HepG2 (cell line): ENCODE data around the gene FMC1. TPM values are rescaled to one million over a fixed set of nuclear protein-coding genes. Genes with fewer than 3 reads are reported as not detected.

Experiments used
- CENPT ChIP-seq: sonication (generic); formaldehyde crosslinking; IDR thresholded peaks from 2 replicates; pipeline ENCODE4 v1.8.0; 2022; ENCODE audit warnings: low read depth, mild to moderate bottlenecking, moderate library complexity, missing genetic modification reagents
- ELF3 ChIP-seq: IDR thresholded peaks from 2 replicates; pipeline ENCODE4 v1.6.1; 2016; ENCODE audit warnings: missing genetic modification reagents, missing compliant biosample characterization
- EP300 ChIP-seq, 3 experiments: sonication (generic) in 1 of 3; formaldehyde crosslinking in 1 of 3; IDR thresholded peaks; 2 replicates each; pipeline versions ENCODE4 v1.5.1 to v1.6.1; 2011 to 2020; ENCODE audit warnings: low read depth in 2 of 3, low read length in 2 of 3, borderline replicate concordance in 1 of 3, improper control_type of control experiment in 1 of 3, mild to moderate bottlenecking in 1 of 3, missing genetic modification reagents in 1 of 3, moderate library complexity in 1 of 3
- HNF4G ChIP-seq, 2 experiments: sonication (generic) in 1 of 2; formaldehyde crosslinking in 1 of 2; IDR thresholded peaks; 2 replicates each; pipeline versions ENCODE4 v1.4.0 to v1.6.1; 2011 to 2020; ENCODE audit warnings: borderline replicate concordance in 2 of 2, low read depth in 2 of 2, mild to moderate bottlenecking in 2 of 2, low read length in 1 of 2, missing genetic modification reagents in 1 of 2, moderate library complexity in 1 of 2
- NBN ChIP-seq: fragments of 450-650 bp; conservative IDR thresholded peaks from 2 replicates; pipeline ENCODE4 v1.6.1; 2017
- POLR2AphosphoS5 ChIP-seq: IDR thresholded peaks from 2 replicates; pipeline ENCODE4 v1.6.1; 2012; ENCODE audit warnings: low read depth, low read length
- RBM22 ChIP-seq: fragments of 200-400 bp; formaldehyde crosslinking; optimal IDR thresholded peaks from 2 replicates; pipeline ENCODE3; 2017; ENCODE audit warnings: mild to moderate bottlenecking, low read length, moderate library complexity
- REPIN1 ChIP-seq: sonication (generic); formaldehyde crosslinking; IDR thresholded peaks from 2 replicates; pipeline ENCODE4 v1.8.0; 2022; ENCODE audit warnings: missing genetic modification reagents, low read depth, mild to moderate bottlenecking, borderline replicate concordance
- TSC22D2 ChIP-seq: sonication (generic); formaldehyde crosslinking; IDR thresholded peaks from 2 replicates; pipeline ENCODE4 v1.5.1; 2020; ENCODE audit warnings: missing genetic modification reagents, mild to moderate bottlenecking, borderline replicate concordance
- ZIK1 ChIP-seq: sonication (generic); formaldehyde crosslinking; IDR thresholded peaks from 2 replicates; pipeline ENCODE4 v1.5.0; 2020; ENCODE audit warnings: mild to moderate bottlenecking, low read depth, missing genetic modification reagents, borderline replicate concordance
- ZNF292 ChIP-seq: sonication (generic); formaldehyde crosslinking; IDR thresholded peaks from 2 replicates; pipeline ENCODE4 v1.8.1; 2022; ENCODE audit warnings: mild to moderate bottlenecking, low read depth, missing genetic modification reagents, borderline replicate concordance
- ZNF446 ChIP-seq: sonication (generic); formaldehyde crosslinking; IDR thresholded peaks from 2 replicates; pipeline ENCODE4 v1.5.0; 2020; ENCODE audit warnings: mild to moderate bottlenecking, missing genetic modification reagents
- ZNF768 ChIP-seq: sonication (generic); formaldehyde crosslinking; IDR thresholded peaks from 2 replicates; pipeline ENCODE4 v1.4.0; 2020; ENCODE audit warnings: missing genetic modification reagents
- ZNF788 ChIP-seq: sonication (generic); formaldehyde crosslinking; IDR thresholded peaks from 2 replicates; pipeline ENCODE4 v1.5.0; 2020; ENCODE audit warnings: mild to moderate bottlenecking, missing genetic modification reagents, borderline replicate concordance
- ZNF792 ChIP-seq: IDR thresholded peaks from 2 replicates; pipeline ENCODE4 v1.6.1; 2016
- polyA plus RNA-seq, 8 experiments: library from polyadenylated mRNA; depleted of rRNA in 3 of 8; stranded (reverse) in 7 of 8; unstranded in 1 of 8; fragments of >200 nt; fragmentation: Illumina TruSeq in 4 of 8; extraction: Trizol in 4 of 8; gene quantifications; 2 replicates each; pipeline versions ENCODE4 v1.2.1 to v1.2.3, GENCODE V29; 2011 to 2016; ENCODE audit warnings: low read depth in 4 of 8, missing spikeins in 1 of 8, mixed read lengths in 1 of 8; ENCODE audit not compliant: insufficient read depth in 1 of 8
- total RNA-seq, 5 experiments: library from RNA; depleted of rRNA; stranded (reverse); fragments of >200 nt; fragmentation: Illumina TruSeq; extraction: Trizol; gene quantifications; 2 replicates each; pipeline ENCODE4 v1.2.3, GENCODE V29; 2016; ENCODE audit warnings: low read depth in 1 of 5
- TF ChIP-seq, protein P1 (sequence below): sonication (generic); formaldehyde crosslinking; IDR thresholded peaks from 2 replicates; pipeline ENCODE4 v1.4.0; 2020; ENCODE audit warnings: missing genetic modification reagents
- TF ChIP-seq, protein P2 (sequence below): IDR thresholded peaks from 2 replicates; pipeline ENCODE4 v1.6.1; 2016; ENCODE audit warnings: mild to moderate bottlenecking, missing biosample characterization, missing genetic modification reagents
- TF ChIP-seq, protein P3 (sequence below): sonication (generic); formaldehyde crosslinking; IDR thresholded peaks from 2 replicates; pipeline ENCODE4 v1.4.0; 2020; ENCODE audit warnings: missing genetic modification reagents
- TF ChIP-seq, protein P4 (sequence below): sonication (generic); formaldehyde crosslinking; IDR thresholded peaks from 2 replicates; pipeline ENCODE4 v1.4.0; 2020; ENCODE audit warnings: mild to moderate bottlenecking, low read depth, missing genetic modification reagents

FMC1 gene
- total and polyA plus RNA-seq, 2 of the 13 experiments (the other 11 are each of a cell fraction or from before 2014, with no cell fraction given) = 39.2 to 50.7 TPM

DNA sequence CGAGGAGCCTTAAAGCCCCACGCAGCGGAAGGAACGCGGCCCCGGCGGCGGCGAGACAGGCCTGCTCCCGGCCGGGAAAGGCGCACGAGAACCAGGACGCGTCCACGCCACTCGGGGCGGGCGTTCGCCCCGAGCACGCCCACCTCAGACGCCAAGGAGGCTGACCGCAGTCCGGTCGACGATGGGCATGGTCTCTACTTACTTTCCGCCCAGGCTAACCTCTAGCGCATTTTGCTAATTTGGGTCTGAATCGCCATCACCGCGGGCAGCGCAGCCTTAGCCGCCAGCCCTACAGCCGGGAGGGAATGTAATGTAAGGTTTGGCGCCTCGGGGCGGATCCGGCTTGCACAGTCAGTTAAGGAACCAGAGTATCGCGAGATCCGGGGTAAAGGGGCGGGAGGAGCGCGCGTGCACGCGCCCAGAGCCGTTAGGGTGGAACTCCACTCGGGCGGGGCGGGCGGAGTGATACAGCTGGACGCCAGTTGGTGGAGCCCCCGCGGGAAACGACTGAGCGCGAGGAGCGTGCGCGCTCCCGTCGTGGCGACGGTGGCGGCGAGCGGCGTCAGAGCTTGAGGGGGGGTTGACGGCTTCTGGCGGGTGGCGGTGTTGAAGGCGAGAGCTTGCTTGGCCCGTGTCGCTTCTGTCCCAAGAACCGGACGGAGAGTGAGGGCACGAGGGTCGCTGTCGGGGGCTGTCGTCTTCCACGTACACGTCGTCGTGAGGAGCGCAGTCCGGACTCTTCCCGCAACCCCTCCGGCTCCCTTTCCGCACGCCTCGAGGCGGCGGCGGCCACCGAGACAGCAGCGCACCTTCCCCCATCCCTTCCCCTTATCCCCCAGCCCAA, 18.5 kb downstream of the FMC1 start, which contains the start of gene LUC7L2 (continued):
- TF ChIP-seq, protein P1, sequence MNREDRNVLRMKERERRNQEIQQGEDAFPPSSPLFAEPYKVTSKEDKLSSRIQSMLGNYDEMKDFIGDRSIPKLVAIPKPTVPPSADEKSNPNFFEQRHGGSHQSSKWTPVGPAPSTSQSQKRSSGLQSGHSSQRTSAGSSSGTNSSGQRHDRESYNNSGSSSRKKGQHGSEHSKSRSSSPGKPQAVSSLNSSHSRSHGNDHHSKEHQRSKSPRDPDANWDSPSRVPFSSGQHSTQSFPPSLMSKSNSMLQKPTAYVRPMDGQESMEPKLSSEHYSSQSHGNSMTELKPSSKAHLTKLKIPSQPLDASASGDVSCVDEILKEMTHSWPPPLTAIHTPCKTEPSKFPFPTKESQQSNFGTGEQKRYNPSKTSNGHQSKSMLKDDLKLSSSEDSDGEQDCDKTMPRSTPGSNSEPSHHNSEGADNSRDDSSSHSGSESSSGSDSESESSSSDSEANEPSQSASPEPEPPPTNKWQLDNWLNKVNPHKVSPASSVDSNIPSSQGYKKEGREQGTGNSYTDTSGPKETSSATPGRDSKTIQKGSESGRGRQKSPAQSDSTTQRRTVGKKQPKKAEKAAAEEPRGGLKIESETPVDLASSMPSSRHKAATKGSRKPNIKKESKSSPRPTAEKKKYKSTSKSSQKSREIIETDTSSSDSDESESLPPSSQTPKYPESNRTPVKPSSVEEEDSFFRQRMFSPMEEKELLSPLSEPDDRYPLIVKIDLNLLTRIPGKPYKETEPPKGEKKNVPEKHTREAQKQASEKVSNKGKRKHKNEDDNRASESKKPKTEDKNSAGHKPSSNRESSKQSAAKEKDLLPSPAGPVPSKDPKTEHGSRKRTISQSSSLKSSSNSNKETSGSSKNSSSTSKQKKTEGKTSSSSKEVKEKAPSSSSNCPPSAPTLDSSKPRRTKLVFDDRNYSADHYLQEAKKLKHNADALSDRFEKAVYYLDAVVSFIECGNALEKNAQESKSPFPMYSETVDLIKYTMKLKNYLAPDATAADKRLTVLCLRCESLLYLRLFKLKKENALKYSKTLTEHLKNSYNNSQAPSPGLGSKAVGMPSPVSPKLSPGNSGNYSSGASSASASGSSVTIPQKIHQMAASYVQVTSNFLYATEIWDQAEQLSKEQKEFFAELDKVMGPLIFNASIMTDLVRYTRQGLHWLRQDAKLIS (CRISPR knock-in tag) = no peak
- peak; percentile 72; the same call in 1 of the 2 replicates for TF ChIP-seq ZNF792 (CRISPR knock-in tag)
- TF ChIP-seq, protein P2, sequence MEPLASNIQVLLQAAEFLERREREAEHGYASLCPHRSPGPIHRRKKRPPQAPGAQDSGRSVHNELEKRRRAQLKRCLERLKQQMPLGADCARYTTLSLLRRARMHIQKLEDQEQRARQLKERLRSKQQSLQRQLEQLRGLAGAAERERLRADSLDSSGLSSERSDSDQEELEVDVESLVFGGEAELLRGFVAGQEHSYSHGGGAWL (CRISPR knock-in tag) = peak; percentile 71; the same call in 1 of the 2 replicates
- 0 out of 2 replicates have a peak, but pooled peaks have one; percentile 55 for TF ChIP-seq CENPT
- TF ChIP-seq, protein P3, sequence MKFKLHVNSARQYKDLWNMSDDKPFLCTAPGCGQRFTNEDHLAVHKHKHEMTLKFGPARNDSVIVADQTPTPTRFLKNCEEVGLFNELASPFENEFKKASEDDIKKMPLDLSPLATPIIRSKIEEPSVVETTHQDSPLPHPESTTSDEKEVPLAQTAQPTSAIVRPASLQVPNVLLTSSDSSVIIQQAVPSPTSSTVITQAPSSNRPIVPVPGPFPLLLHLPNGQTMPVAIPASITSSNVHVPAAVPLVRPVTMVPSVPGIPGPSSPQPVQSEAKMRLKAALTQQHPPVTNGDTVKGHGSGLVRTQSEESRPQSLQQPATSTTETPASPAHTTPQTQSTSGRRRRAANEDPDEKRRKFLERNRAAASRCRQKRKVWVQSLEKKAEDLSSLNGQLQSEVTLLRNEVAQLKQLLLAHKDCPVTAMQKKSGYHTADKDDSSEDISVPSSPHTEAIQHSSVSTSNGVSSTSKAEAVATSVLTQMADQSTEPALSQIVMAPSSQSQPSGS (CRISPR knock-in tag) = peak; percentile 41; the same call in 1 of the 2 replicates
- TF ChIP-seq REPIN1 (CRISPR knock-in tag) = peak; percentile 35
- no peak for TF ChIP-seq RBM22
- peak; percentile 43; the same call in 1 of the 2 replicates for TF ChIP-seq ELF3
- TF ChIP-seq EP300 (IDR thresholded peaks at IDR 0.05; ENCODE audit: low read depth in 2 of 2, low read length in 2 of 2) = peak in 1 of 2 experiments; percentile 42; a peak in 1 of 4 replicates
- no peak for TF ChIP-seq EP300 (CRISPR knock-in tag; IDR thresholded peaks at IDR 0.05; ENCODE audit: borderline replicate concordance)
- TF ChIP-seq ZNF446 (CRISPR knock-in tag) = peak; percentile 50; the same call in 1 of the 2 replicates
- no peak; the same call in 1 of the 2 replicates for TF ChIP-seq ZNF788 (CRISPR knock-in tag)
- TF ChIP-seq ZNF768 = peak; percentile 33; the same call in 1 of the 2 replicates
- TF ChIP-seq ZNF292 (CRISPR knock-in tag) = 0 out of 2 replicates have a peak, but pooled peaks have one; percentile 32
- no peak for TF ChIP-seq HNF4G (IDR thresholded peaks at IDR 0.05; ENCODE audit: borderline replicate concordance, low read depth, low read length)
- TF ChIP-seq HNF4G (CRISPR knock-in tag; IDR thresholded peaks at IDR 0.05; ENCODE audit: borderline replicate concordance, low read depth) = peak; percentile 31; the same call in 1 of the 2 replicates
- TF ChIP-seq TSC22D2 (CRISPR knock-in tag) = no peak; the same call in 1 of the 2 replicates
- peak; percentile 98 for TF ChIP-seq POLR2AphosphoS5
- no peak for TF ChIP-seq NBN
- peak; percentile 66 for TF ChIP-seq ZIK1 (CRISPR knock-in tag)
- TF ChIP-seq, protein P4, sequence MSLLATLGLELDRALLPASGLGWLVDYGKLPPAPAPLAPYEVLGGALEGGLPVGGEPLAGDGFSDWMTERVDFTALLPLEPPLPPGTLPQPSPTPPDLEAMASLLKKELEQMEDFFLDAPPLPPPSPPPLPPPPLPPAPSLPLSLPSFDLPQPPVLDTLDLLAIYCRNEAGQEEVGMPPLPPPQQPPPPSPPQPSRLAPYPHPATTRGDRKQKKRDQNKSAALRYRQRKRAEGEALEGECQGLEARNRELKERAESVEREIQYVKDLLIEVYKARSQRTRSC (CRISPR knock-in tag) = no peak; the same call in 1 of the 2 replicates
